ENCODE measurements around the gene NUDT14. TPM values are rescaled to one million over a fixed set of nuclear protein-coding genes. Genes with fewer than 3 reads are reported as not detected.

The NUDT14 gene
- total RNA-seq, 1 donor from 2014 or later, result 68.4 TPM

DNA sequence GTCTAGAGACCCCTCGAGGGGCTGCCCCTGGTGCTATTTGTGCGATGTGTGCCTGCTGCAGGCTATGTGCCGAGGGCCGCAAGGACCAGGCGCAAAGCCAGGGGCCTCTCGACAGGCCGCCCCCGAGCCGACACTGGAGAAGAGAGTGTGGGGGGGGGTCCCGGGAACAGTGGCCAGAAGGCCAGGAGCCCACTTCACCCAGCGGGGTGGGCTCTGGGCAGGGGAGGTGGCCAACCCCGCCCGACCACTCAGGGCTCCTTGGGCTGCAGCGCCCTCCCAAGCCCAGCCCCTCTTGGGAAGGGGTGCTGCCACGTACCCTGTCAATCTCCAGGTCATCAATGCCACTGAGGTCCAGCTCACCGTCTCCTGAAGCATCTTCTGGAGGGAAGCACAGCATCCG is 38.6 kb upstream of the NUDT14 start:
- no peak for DNase-seq (ENCODE audit: low spot score in 2 of 2, unreplicated experiment in 2 of 2)
- Mint-ChIP-seq H3K4me1 (peaks cover 7% of the 10 kb centered on the region), H3K9me3 (no peaks in the 10 kb centered on the region), H3K27me3 (ENCODE audit: low read depth) (no peaks in the 10 kb centered on the region), H3K36me3 (peaks cover 19% of the 10 kb centered on the region), H3K27ac (no peak overlapping the region), H3K4me3 (no peak overlapping the region)
- TF ChIP-seq, protein P1, sequence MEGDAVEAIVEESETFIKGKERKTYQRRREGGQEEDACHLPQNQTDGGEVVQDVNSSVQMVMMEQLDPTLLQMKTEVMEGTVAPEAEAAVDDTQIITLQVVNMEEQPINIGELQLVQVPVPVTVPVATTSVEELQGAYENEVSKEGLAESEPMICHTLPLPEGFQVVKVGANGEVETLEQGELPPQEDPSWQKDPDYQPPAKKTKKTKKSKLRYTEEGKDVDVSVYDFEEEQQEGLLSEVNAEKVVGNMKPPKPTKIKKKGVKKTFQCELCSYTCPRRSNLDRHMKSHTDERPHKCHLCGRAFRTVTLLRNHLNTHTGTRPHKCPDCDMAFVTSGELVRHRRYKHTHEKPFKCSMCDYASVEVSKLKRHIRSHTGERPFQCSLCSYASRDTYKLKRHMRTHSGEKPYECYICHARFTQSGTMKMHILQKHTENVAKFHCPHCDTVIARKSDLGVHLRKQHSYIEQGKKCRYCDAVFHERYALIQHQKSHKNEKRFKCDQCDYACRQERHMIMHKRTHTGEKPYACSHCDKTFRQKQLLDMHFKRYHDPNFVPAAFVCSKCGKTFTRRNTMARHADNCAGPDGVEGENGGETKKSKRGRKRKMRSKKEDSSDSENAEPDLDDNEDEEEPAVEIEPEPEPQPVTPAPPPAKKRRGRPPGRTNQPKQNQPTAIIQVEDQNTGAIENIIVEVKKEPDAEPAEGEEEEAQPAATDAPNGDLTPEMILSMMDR (IDR thresholded peaks at IDR 0.05; ENCODE audit: unreplicated experiment), result no peak

DNA sequence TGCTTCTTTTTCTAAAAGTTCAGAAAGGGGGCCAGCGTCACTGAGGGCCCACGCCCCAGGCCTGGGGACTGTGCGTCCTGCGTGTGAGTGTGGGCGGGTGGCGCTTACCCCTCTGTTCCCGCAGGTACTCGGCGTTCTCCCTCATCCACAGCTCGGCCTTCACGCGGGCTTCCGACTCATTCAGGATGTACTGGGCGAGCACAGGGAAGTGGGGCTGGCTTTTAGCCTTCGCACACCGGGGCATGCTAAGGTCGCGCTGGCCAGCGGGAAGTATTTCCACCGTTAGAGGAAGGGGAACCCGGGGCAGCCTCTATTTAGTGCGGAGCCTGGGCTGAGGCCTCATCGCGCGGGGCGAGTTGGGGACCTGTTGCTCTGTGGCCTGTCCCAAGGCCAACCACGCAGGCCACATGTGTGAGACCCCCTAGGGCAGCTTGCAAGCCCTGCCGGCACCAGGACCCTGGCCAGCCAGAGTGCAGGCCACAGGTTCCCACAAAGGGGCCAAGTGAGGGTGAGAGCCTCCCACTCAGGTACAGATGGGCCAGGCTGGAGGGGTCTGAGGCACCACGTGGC is 38.0 kb upstream of the NUDT14 start:
- DNase-seq (ENCODE audit: low spot score in 2 of 2, unreplicated experiment in 2 of 2), result no peak
- Mint-ChIP-seq H3K36me3 (peaks cover 19% of the 10 kb centered on the region), H3K27ac (no peak overlapping the region), H3K9me3 (no peaks in the 10 kb centered on the region), H3K27me3 (ENCODE audit: low read depth) (no peaks in the 10 kb centered on the region), H3K4me1 (peaks cover 7% of the 10 kb centered on the region), H3K4me3 (no peak overlapping the region)
- TF ChIP-seq, protein P1 (IDR thresholded peaks at IDR 0.05; ENCODE audit: unreplicated experiment), result no peak

DNA sequence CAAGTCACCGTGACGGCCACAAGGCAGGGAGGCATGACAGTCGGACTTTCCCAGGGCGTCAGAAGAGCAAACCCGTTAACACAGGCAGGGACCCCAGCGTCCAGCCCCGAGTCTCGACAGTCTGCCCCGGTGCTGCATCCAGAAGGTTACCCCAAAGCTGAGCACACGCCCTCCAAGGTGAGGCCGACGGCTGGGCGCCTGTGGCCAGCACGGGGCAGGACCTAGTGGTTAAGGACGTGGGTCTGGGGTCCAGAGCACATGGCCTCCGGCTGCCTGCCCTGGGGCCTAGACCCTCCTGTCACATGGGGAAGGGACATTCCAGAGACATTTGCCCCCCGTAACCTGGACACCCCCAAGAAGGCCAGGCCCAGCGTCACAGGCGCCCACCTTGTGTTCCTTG is 37.5 kb upstream of the NUDT14 start:
- Mint-ChIP-seq H3K27me3 (ENCODE audit: low read depth) (no peaks in the 10 kb centered on the region), H3K27ac (no peak overlapping the region), H3K9me3 (no peaks in the 10 kb centered on the region), H3K4me3 (no peak overlapping the region), H3K36me3 (peaks cover 15% of the 10 kb centered on the region), H3K4me1 (peaks cover 7% of the 10 kb centered on the region)
- TF ChIP-seq, protein P1 (IDR thresholded peaks at IDR 0.05; ENCODE audit: unreplicated experiment), result no peak
- no peak for DNase-seq (ENCODE audit: low spot score in 2 of 2, unreplicated experiment in 2 of 2)

DNA sequence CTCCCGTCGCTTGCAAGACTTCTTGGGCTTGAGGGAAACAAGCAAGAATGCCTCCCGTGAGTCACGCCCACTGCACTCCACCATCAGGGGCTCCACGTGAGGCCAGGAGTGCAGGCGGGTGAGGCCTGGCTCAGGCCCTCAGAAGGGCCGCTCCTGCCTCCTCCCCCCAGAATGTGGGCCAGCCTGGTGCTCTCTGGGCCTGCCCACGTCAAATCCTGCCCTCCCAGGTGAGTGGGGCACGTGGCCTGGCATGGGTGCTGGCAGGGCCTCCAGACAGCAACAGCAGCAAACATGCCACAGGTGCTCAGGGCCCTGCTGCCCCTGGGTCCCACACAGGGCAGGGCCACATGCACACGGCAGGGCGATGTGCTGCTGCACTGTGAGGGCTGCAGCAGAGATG is 36.7 kb upstream of the NUDT14 start:
- no peak overlapping the region for H3K4me3 Mint-ChIP-seq
- DNase-seq (ENCODE audit: low spot score in 2 of 2, unreplicated experiment in 2 of 2), result no peak
- peaks cover 7% of the 10 kb centered on the region for H3K4me1 Mint-ChIP-seq
- TF ChIP-seq, protein P1 (IDR thresholded peaks at IDR 0.05; ENCODE audit: unreplicated experiment), result no peak
- peaks cover 8% of the 10 kb centered on the region for H3K36me3 Mint-ChIP-seq
- H3K27ac Mint-ChIP-seq, result no peak overlapping the region
- no peaks in the 10 kb centered on the region for H3K9me3 Mint-ChIP-seq
- no peaks in the 10 kb centered on the region for H3K27me3 Mint-ChIP-seq (ENCODE audit: low read depth)

DNA sequence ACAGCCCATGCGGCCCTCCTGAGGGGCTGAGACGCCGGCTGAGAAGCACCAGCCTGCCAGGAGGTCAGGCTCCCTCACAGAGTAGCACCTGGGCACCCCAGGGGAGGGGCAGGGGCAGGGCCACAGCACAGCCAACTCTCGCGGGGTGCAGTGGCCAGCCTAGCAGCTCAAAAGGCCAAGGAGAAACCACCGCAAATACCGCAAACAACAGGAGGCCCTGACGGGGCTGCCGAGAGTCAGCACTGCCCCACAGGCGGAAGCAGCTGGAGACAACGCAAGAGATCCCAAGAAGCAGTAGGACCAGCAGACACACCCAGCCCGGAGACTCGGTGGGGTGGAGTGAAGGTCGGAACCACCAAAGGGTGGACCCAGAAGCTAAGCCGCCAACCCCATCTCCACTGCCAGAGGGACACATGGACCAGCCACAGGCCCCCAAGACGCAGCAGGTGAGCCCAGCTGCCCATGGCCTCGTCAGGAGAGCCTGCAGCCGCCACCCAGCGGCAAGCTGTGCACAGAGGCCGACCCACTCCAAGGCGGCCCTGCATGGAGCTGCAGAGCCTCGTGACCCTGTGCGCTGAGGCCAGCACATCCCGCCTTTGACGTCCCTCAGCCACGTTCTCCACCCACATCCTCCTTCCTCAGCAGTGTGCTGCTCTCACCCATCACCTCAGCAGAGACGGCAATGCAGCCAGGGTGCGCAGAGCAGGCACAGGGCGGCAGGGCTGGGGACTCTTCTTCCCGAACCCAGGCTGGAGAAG is 35.6 kb upstream of the NUDT14 start:
- TF ChIP-seq, protein P1 (IDR thresholded peaks at IDR 0.05; ENCODE audit: unreplicated experiment), result no peak
- Mint-ChIP-seq H3K4me3 (no peak overlapping the region), H3K27me3 (ENCODE audit: low read depth) (no peaks in the 10 kb centered on the region), H3K36me3 (peaks cover 4% of the 10 kb centered on the region), H3K4me1 (no peaks in the 10 kb centered on the region), H3K9me3 (no peaks in the 10 kb centered on the region), H3K27ac (no peak overlapping the region)
- no peak for DNase-seq (ENCODE audit: low spot score in 2 of 2, unreplicated experiment in 2 of 2)
